HG03108 (cell line): ENCODE data around the gene TUBB1.
"Not testable (repeated sequence)": the region's sequence is repeated elsewhere in the genome, so short reads cannot be mapped to it uniquely, and the experiment has no call there.

Experiments used
- ATAC-seq: cut with Tn5 transposase; IDR thresholded peaks from one replicate; pipeline ENCODE4 v1.9.1; 2021; ENCODE audit warnings: moderate library complexity; ENCODE audit not compliant: unreplicated experiment

TUBB1 gene

DNA sequence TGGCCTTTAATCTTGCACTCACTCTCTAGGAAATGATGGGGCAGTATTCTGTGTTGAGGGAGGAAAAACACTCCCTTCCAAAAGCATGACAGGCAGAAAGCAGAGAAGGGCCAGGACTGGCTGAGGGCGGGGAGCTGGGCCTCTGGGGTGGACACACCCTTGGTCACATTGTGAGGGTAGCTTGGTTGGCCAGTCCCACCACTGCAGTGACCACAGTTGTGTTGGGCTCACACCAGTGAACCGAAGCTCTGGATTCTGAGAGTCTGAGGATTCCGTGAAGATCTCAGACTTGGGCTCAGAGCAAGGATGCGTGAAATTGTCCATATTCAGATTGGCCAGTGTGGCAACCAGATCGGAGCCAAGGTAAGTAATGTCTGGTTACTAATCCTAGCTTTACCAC is at the start of gene TUBB1:
TSS of gene TUBB1 (plus strand) at position 213 of the 400 bp plus-strand sequence. CDS start at position 307, 94 bp downstream.
- ATAC-seq, result no peak

DNA sequence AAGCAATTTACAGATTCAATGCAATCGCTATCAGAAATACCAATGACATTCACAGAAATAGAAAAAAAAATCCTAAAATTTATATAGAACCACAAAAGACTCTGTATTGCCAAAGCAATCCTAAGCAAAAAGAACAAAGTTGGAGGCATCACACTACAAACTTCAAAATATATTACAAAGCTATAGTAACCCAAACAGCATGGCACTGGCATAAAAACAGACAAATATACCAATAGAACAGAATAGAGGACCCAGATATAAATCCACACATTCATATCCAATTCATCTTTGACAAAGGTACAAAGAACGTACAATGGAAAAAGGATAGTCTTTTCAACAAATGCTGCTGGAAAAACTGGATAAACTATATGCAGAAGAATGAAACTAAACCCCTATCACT is 49.8 kb upstream of the TUBB1 start:
- ATAC-seq, result no peak

DNA sequence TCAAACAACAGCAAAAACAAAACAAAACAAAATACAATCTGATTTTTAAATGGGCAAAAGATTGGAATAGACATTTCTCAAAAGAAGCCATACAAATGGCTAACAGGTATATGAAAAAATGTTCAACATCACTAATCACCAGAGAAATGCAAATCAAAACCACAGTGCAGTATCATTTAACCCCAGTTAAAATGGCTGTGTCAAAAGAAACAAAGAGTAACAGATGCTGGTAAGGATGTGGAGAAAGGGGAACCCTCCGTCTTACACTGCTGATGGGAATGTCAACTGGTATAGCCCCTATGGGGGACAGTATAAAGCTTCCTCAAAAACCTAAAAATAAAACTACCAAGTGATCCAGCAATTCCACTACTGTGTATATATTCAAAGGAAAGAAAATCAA is 49.1 kb upstream of the TUBB1 start:
- no peak for ATAC-seq

DNA sequence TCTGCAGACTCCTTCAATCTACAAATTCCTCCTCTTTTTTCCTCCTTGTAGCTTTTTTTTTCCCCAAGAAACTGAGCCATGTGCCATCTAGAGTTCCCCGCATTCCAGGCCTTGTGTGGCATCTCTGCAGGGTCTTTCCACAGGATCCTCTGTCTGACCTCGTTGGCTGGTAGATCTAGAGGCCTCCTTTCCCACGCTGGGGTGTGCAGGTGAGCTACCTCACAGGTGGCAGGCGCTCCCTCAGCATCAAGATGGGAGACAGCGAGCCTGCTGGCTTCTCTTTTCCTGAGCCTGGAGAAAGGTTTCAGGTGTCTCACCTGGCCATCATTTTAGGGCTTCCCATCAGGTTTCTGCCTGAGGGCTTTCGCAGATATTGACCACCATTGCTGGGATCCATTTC is 47.8 kb upstream of the TUBB1 start:
- ATAC-seq, result no peak

DNA sequence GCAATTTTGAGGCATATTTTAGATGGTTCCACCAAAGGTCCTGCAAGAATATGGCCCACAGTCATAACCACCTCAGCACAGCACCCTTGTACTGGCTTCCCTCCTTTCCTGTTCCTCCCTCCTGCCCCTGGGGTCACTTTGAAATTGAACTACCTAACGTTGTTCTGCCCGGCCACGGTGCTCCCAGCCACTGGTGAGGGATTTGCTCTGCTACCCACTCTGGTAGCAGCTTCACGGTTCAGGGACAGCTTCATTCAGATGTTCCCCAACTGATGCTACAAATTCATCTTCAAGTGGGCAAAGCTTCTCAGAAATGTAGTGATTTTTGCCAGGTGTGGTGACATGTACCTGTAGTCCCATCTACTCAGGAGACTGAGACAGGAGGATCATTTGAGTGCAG is 46.0 kb upstream of the TUBB1 start:
- ATAC-seq, result no peak

DNA sequence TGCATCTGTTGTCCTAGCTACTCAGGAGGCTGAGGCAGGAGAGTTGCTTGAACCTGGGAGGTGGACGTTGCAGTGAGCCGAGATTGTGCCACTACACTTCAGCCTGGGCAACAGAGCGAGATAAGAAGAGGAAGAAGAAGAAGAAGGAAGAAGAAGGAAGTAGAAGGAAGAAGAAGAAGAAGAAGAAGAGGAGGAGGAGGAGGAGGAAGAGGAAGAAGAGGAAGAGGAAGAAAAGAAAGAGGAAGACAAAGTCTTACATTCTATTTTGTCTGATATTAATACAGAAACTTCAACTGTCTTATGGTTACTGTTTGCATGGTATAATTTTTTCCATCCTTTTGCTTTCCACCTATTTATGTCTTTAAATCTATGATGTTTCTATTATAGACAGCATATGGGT is 45.4 kb upstream of the TUBB1 start:
- no peak for ATAC-seq

DNA sequence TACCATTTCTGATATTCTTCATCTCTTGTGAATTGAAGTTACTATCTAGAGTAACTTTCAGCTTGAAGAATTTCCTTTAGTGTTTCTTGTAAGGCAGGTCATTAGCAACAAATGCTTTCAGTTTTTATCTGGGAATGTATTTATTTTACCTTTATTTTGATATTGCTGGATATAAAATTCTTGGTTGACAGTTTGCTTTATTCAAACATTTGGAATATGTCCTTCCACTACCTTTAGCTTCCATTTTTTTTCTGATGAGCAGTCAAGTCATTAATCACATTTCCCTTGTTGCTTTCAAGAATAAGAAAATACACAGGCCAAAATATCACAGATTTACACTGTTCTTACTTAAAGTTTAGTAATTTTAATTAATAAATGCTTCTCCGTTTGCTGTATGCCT is 43.9 kb upstream of the TUBB1 start:
- ATAC-seq, result no peak

DNA sequence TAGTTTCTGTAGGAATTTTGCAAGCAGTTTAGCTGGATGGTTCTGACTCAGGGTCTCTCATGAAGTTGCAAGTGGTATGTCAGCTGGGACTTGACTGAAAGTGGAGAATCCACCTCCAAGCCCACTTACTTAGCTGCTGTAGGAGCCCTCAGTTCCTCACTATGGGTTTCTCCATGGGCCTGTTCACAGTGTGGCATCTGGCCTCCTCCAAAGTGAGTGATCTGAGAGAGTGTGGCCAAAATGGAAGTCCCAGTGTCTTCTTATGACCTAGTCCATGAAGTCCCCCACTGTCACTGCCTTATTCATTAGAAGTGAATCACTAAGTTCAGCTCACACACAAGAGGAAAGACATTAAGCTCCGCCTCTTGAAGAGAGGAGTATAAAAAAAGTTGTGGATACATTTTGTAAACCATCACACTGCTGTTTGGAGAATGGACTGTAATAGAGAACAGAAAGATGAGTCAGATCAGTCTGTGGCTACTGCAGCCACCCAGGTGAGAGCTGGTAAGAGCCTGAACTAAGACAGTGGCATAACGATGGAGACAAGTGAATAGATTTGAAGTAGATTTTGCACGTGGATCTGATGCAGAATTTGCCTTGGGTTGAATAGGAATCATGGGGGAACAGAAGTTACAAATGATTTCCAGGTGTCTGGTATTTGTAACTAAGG is 43.0 kb upstream of the TUBB1 start:
- ATAC-seq, result no peak

DNA sequence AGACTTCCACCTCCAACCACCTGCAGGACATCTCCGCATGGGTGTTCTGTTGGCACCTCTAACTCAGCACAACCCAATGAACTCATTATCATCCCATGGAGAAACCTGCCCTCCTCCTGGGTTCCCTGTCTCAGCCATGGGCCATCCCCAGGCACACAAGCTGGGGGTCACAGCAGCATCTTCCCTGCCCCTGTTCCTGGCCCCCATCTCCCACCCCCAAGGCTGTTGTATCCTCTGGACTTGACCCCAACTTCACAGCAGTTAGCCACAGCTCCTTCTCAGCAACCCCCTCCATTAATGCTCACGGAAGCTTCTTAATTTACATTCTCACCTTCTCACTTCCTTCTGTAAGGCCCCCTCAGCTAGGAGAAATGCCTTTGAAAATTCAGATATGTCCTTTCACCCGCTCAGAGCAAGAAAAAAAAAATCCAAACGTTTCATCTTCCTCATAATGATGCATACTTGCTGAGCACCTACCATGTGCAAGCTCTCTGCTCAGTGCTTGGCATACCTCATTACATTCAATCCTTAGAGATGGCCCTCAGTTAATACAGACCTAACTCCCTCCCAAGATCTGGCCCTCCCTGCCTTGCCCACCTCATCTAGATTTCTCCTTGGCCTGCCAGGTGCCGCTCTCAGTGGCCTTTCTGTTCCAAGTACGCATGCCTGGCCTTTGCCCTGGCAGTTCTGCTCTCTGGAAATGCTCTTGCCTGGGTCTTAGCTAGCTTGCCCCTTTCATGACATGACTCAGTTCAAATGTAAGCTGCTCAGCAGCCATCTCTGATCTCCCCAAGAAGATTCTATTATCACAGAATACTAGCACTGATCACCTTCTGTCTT is 40.7 kb upstream of the TUBB1 start:
- ATAC-seq, result no peak

DNA sequence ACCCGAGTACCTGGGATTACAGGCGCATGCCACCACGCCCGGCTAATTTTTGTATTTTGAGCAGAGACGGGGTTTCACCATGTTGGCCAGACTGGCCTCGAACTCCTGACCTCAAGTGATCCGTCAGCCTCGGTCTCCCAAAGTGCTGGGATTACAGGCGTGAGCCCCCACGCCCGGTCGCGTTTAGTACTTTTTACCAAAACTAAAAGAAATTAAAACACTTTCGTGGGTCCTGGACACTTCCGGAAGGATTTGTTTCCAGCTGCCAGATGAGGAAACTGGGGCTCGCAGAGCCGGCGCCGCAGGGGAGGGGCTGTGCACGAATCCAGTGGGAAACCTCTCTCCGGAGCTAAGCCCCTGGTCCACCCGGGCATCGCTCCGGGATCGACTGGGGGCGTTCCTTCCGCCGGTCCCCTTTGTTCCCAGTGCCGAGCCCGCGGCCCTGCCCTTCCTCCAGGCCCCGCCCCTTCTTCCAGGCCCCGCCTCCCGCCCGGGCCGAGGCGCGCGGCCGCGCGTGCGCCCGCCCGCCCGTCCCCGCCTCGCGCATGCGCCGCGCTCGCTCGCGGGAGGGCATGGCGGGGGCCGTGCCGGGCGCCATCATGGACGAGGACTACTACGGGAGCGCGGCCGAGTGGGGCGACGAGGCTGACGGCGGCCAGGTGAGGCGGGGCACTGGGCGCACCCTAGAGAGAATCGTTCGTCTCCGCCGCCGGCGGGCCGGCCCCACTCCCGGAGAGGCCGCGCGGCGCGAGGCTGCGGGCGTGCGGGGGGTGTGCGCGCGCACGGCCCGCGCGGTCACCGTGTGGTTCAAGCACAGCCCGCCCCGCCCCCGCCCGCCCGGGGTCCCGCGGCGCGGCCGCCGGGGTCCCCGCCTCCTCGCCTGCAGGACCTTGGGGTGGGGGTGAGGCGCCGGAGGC is 38.3 kb upstream of the TUBB1 start, which contains the start of gene NELFCD:
TSS of gene NELFCD (plus strand) at position 546 of the 917 bp plus-strand sequence. CDS start at position 600, 54 bp downstream.
- peak; percentile 64 for ATAC-seq

DNA sequence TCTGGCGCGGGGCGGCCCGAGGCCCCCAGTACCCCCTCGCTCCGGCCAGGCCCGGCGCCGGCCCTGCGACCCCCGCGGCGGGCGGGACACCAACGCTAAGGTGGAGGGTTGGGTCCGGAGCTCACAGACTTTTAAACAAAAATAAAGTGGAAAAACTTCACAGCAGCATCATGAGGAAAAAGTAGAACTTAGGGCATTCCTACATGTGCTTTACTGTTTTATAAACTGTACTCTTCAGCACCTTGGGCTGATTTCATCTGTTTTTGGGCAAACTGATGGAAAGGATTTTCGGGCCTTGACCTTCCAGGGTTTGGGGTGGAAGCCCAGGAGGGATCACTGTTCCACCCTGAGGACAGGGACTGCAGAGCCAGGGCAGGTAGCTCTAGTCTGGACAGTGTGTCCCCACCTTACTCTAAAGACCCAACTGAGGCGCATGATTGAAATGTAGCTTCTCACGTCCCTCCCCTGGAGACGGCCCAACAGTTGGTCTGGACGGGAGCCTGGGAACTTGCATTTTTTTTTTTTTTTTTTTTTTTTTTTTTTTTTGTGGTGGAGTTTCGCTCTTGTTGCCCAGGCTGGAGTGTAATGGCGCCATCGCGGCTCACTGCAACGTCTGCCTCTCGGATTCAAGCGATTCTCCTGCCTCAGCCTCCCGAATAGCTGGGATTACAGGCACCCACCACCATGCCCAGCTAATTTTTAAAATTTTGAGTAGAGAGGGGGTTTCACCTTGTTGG is 37.4 kb upstream of the TUBB1 start:
- no peak for ATAC-seq

DNA sequence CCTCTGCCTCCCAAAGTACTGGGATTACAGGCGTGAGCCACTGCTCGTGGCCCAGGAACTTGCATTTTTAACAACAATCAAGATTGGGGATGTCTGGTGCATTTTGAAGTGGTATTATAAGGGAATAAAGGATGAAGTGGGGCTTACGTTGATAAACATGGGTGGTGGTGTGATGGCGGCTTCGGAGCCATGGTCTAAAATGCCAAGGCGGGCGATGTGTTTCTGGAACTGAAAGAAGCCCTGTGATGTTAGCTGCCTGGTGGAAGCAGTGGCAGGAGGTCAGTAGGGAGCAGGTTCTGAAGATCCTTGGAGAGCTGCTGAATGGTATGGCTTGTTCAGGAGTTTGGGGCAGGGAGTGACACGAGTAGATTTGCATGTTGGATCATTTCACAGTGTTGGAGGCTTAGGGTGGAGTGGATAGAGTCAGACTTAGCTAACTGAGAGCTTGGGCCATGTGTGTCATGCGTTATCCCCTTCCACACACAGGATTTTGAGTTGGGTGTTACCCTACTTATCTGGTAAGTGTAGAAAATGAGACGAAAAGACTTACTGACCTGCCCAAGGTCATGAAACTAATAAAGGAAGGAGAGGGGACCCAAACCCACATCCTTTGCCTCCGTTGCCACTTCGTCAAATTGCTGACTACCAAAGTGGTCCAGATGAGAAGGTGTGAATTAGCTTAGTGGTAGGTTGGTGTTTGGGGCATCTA is 36.7 kb upstream of the TUBB1 start:
- ATAC-seq, result no peak

DNA sequence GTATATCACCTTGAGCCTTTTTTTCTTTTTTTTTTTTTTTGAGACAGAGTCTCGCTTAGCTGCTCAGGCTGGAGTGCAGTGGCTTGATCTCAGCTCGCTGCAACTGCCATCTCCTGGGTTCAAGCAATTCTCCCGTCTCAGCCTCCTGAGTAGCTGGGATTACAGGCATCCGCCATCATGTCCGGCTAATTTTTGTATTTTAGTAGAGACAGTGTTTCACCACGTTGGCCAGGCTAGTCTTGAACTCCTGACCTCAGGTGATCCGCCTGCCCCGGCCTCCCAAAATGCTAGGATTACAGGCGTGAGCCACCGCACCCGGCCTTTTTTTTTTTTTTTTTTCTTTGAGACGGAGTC is 36.1 kb upstream of the TUBB1 start:
- not testable (repeated sequence) for ATAC-seq

DNA sequence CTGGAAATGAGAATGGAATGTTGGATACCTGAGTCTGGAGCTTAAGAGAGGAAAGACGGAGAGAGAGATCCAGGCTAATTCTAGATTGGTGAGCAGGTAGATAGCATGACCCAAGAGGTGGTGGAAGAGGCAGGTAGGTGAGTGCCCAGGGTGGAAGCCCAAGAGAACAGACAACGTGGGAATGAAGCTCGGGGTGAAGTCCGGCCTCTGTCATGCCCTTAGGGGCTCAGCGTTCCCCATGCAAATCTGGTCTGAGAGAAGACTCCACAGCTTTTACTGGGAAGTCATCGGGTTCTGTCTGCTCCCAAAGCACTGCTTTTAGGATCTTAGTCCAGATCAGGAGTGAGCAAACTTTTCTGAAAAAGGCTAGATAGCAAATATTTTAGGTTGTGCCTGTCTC is 34.5 kb upstream of the TUBB1 start:
- no peak for ATAC-seq

DNA sequence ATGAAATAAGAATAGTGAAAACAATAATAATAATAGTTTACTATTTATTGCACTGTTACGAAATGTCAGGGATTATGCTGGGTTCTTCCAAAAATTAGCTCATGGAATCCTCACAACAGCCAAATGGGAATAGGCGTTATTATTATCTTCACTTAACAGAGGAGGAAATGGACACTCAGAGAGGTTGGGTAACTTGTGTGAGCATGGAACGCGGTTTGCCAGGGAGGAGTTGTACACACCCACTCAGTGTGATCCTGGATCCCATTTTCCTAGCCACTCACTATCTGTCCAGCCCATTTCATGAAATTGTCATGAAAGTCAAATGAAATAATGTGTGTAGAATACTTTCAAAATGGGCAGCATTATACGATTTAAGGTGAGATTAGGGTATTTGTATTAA is 33.6 kb upstream of the TUBB1 start:
- ATAC-seq, result no peak

DNA sequence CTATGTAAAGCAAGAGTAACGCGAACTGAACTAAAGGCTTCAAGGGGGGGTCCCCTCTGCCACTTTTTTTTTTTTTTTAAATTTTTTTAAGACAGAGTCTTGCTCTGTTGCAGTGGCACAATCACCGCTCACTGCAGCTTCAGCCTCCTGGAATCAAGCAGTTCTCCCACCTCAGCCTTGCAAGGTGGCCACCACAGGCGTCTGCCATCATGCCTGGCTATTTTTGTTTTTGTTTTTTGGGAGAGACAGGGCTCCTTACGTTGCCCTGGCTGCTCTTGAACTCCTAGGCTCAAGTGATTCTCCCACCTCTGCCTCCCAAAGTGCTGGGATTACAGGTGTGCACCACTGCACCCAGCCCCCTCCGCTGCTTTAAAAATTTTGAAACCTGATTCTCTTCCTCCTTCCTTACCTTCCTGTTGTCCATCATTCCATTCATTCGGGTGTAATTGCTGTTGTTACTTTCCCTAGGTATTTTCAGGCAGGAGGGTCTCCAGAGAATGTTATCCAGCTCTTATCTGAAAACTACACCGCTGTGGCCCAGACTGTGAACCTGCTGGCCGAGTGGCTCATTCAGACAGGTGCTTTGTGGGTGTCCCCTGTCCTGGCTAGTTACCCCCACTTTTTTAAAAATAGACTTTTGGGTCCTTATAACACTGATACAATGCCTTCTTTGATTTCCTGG is 32.8 kb upstream of the TUBB1 start:
- ATAC-seq, result no peak

DNA sequence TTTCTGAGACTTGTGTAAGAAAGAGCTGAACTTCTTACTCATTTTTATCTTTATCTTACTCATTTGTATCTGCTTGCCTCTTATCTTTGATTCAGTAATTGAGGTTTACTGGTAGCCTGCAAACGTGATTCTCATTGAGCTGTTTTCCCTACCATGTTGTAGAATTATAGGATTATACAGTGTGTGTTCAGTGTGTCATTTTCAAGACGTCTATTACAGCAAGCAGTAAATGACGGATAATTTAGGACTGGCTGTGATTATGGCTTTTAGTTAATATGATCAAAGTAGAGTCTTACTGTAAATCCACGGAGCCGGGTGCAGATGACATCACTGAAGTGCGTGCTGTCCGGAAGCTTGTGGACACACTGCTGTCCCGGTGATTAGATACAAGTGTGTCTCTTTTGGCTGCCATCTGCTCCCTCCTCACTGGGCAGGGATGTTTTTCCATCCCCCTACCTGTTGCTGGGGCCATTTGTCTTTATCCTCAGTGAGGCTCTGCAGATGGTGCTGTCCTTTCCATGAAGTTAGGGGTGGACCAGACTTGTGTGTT is 32.2 kb upstream of the TUBB1 start:
- no peak for ATAC-seq

DNA sequence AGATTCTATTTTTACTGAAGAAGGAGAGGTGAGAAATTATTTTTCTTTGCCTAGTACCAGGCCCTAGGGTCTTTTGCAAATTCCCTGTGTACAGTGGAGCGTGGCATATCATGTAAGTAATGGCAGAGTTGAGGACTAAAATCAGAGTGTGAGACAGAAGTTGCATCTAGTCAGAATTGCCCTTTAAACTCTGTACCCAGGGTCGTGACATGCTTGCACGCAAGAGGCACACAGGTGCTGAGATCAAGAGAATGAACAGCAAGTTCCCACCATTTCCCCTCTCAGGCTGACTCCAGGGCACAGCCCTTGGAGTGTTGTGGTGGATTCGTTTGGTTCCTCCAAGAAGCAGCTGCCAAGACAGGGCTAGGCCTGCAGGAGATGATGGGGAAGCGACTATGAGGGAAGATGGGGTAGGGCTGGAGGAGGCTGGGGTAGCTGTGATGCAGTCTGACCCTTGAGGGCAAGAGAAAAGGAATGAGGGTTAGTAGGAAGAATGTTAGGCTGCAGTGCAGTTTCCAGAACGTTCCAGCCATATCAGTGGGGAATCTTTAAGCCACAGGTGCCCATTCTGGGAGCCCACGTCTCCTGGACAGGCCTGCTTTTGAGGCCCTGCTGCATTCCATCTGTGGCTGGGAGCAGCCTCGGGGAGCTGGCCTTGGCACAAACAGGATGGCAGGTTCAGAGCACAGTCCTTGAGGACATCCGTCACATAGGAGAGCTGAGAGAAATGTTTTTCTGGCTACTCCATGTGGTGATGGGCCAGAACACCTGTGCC is 31.3 kb upstream of the TUBB1 start:
- no peak for ATAC-seq

DNA sequence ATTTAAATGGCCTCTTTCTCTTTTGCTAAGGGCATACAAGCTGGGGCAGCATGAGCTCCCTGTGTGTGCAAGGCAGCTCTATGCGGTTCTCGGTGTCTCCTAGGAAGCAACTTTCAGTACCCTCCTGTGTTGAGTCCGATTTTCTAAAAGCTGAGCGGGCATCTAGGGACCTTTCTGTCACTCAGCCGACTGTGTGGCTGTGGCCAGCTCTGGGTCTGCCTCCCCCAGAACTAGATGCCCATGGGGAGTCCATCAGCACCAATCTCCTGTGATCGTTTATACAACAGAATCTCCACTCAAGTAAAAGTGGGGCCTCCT is 30.7 kb upstream of the TUBB1 start:
- no peak for ATAC-seq
